GM12874 (cell line): ENCODE results near the gene FNBP1.

Experiments used
- TF ChIP-seq, protein P1 (sequence below): IDR thresholded peaks from 2 replicates; pipeline ENCODE4 v1.5.1; 2011; ENCODE audit warnings: low read depth, mild to moderate bottlenecking, control low read depth, low read length, moderate library complexity; ENCODE audit not compliant: insufficient read depth

Gene FNBP1

DNA sequence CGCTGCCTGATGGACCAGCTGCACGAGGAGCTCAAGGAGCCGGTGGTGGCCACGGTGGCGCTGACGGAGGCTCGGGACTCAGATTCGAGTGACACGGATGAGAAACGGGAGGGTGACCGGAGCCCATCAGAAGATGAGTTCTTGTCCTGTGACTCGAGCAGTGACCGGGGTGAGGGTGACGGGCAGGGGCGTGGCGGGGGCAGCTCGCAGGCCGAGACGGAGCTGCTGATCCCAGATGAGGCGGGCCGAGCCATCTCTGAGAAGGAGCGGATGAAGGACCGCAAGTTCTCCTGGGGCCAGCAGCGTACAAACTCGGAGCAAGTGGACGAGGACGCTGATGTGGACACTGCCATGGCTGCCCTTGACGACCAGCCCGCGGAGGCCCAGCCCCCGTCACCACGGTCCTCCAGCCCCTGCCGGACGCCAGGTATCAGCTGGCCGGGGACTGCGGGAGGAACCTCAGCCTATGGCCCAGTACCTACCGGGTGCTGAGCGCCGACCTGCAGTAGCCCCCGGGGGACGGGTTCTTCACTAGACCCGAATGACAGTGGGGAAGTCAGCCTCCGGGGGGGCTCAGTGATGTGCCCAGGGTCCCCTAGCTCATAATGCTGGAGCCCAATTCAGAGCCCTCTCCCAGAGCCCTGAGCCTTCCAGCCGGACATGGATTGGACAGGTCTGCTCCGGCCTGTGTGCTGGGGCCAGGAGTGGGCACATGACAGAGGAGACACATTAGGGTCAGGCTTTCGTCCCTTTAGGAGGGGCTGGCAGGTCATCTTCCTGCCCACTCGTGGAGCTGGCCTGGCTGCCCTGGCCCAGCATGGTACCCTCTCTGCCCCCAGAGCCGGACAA lies 174.7 kb downstream of the FNBP1 start:
- TF ChIP-seq, protein P1, sequence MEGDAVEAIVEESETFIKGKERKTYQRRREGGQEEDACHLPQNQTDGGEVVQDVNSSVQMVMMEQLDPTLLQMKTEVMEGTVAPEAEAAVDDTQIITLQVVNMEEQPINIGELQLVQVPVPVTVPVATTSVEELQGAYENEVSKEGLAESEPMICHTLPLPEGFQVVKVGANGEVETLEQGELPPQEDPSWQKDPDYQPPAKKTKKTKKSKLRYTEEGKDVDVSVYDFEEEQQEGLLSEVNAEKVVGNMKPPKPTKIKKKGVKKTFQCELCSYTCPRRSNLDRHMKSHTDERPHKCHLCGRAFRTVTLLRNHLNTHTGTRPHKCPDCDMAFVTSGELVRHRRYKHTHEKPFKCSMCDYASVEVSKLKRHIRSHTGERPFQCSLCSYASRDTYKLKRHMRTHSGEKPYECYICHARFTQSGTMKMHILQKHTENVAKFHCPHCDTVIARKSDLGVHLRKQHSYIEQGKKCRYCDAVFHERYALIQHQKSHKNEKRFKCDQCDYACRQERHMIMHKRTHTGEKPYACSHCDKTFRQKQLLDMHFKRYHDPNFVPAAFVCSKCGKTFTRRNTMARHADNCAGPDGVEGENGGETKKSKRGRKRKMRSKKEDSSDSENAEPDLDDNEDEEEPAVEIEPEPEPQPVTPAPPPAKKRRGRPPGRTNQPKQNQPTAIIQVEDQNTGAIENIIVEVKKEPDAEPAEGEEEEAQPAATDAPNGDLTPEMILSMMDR = no peak

DNA sequence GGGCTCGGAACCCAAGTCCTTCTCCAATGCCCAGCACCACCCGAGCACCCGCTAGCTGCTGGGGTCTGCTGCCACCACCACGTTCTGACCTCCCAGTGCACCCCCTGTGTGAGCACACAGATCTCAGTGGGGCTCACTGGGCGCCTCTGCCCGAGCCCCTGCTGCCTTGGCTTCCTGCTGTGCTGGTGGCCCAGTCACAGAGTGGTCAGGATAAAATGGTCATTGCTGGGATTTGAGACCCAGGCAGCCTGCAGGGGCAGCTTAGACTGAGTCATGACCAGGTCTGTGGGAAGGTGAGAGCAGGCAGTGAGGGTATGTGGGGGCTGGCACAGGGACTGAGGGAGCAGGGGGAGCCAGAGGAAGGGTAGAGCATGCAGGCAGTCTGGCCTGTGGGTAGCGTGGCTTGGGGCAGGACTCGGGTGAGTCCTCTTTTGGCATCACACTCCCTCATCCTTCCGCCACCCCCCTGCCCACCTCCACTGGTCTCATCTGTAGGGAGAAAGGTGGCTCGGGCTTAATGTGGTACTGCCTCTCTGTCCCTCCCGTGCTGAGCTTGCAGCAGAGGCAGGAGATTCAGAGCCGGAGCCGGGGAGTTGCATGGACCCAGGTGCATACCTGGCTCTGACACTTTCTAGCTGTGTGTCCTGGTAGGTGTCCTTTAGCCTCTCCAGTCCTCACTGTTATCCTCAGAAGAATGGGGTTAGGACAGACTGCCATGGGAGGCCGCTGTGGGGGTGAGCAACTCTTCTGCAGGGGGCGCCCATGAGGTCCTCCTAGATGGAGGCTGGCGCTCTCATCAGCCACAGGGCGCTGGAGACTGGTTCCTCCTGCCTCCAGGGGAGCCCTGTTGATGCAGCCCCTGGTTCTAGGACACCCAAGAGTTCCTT lies 175.6 kb downstream of the FNBP1 start:
- TF ChIP-seq, protein P1 = 0 out of 2 replicates have a peak, but pooled peaks have one; percentile 9

DNA sequence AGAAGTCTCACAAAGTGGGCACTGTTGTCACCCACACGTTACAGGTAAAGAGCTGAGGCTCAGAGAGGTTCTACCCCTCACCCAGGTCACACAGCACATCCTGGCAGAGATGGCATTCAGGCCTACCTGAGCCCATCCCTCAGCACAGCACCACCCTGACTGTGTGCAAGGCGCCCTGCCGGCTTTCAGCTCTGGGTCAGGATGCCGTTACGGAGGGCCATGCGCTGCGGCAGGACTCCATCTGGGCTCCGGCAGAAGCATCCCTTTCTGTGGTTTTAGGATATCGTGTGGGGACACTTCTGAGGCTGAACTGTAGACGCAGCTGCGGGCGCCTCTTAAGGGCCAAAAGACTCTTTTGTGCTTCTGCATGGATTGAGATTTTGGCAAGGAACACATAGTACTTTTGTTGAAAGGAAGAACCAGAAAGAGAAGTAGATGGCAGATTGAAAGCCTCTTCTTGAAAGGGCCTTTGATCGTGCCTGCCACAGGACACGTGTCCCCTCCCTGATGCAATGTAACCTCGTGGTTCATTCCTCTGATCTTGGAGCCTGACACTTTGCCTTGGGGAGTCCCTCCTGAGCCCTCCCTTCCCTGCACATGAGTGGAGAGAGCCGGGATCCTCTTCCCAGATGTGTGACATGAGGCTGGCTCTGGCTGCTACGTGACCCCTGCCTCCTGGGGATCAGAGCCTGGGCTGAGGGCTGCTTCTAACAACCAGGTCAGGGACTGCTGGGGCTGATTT lies 176.4 kb downstream of the FNBP1 start:
- TF ChIP-seq, protein P1 = no peak

DNA sequence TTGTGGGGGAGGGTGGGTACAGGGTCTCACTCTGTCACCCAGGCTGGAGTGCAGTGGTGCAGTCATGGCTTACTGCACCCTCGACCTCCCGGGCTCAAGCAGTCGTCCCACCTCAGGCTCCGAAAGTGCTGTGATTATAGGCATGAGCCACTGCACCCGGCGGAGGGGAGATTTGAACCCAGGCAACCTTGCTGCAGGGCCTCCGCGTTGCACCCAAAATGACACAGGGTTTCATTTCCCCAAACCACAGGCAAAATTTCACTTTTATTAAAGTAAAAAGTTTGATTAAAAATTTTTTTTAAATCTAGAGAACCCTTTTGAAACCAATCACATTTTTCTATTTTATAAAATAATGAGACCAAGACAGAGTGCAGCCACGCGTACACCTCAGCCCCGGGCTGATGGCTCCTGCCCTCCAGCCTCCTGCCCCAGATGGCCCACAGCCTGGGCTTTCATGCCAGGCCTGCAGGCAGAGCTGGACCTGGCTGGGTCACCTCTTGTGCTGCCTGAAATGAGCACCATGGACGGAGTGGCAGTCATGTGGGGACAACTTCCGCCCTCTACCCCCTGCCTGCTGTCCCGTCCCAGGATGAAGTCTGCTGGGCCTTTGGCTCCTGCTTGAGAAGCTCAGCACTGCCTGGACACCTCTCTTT lies 177.2 kb downstream of the FNBP1 start:
- TF ChIP-seq, protein P1 = no peak

DNA sequence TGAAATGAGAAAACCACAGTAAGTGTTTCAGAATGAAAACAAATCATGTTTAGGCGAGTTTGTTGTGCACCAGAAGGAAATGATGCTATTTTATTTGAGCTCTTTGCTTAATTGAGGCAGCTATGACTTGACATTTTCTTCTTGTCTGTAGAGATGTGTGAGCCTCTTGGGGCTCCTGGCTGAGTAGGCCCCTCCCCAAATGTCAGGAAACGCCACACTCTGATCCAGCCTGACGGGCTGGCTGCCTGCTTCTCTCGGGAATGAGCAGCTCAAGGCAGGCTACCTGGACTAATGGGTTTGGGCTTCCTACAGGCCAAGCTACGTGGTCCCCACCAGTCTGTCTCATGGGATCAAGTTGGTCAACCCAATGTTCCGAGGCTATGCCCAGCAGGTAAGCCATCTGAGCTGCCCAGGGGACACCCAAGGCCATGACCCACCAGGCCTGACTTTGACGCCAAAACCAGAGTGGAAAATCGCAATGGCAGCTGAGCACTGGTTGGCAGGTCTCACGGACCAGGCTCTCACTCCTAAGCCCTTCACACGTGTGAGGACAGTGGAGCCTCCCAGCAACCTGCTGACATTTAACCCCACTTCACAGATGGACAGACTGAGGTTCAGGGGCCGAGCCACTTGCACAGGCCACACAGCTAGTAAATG lies 177.9 kb downstream of the FNBP1 start:
- TF ChIP-seq, protein P1 = no peak

DNA sequence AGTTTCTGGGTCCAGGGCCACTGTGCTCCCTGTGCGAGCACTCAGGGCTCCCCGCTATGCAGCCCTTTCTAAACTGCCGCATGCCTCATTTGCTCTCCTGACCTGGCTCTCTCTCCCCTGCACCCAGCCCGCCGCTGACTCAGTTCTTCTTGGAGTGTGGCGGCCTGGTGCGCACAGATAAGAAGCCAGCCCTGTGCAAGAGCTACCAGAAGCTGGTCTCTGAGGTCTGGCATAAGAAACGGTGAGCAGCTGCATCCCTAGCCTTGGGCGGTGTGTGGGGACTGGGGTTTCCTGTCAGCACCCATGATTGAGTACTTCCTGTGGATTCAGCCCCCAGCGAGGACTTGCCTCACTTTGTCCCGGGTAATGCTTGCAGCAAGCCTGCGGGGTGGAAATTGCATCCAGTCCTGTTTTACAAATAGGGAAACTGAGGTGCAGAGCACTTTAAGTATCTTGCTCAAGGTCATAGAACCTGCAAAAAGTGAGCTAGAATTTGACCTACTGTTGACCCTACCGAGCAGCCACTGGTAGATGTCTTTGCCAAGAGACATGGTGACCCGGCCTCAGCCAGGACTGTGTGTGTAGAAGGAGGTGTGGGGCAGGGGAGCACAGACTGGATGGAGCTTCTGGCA lies 179.8 kb downstream of the FNBP1 start:
- TF ChIP-seq, protein P1 = no peak
